ENCODE data around the gene TRIM67. TPM values are rescaled to one million over a fixed set of nuclear protein-coding genes. Genes with fewer than 3 reads are reported as not detected.

The TRIM67 gene
- total RNA-seq, 1 experiment from 2014 or later = not detected

GRCh38 chr1:231184891-231185290, 23.0 kb downstream of the TRIM67 start:
- no peak overlapping the region for H3K27ac ChIP-seq
- no peaks in the 10 kb centered on the region for H4K20me1 ChIP-seq (ENCODE audit: insufficient read depth)
- ChIA-PET POLR2A (ENCODE audit: unreplicated experiment) (no interaction called here), CTCF (no interaction called here)
- no peaks in the 10 kb centered on the region for H3F3A ChIP-seq (ENCODE audit: insufficient read depth, low read depth)
- TF ChIP-seq CTCF (conservative IDR thresholded peaks at IDR 0.05) (no peak), EZH2 (IDR thresholded peaks at IDR 0.05; ENCODE audit: low read depth) (no peak)
- no peaks in the 10 kb centered on the region for H3K36me3 ChIP-seq (ENCODE audit: low read depth)
- no peaks in the 10 kb centered on the region for H3K9me3 ChIP-seq (ENCODE audit: insufficient read depth, low read depth)
- no peak for DNase-seq
- H3K4me2 ChIP-seq = no peak overlapping the region
- no peak overlapping the region for H2AFZ ChIP-seq
- peaks cover 100% of the 10 kb centered on the region for H3K27me3 ChIP-seq (ENCODE audit: insufficient read depth, low read depth)
- no peaks in the 10 kb centered on the region for H3K4me1 ChIP-seq (replicated peaks; ENCODE audit: insufficient read depth)
- H3K79me2 ChIP-seq (ENCODE audit: low read depth) = no peaks in the 10 kb centered on the region
- H3K4me3 ChIP-seq = no peak overlapping the region
- no peaks in the 10 kb centered on the region for H3K9me2 ChIP-seq (ENCODE audit: insufficient read depth)
- intact Hi-C loops (cut with micrococcal nuclease; ENCODE audit: unreplicated experiment) = no loop called here
- BruUV-seq (replicated peaks) = no TSS peak

GRCh38 chr1:231185391-231185790, 23.5 kb downstream of the TRIM67 start:
- H3K27ac ChIP-seq = no peak overlapping the region
- no peaks in the 10 kb centered on the region for H3K79me2 ChIP-seq (ENCODE audit: low read depth)
- H4K20me1 ChIP-seq (ENCODE audit: insufficient read depth) = no peaks in the 10 kb centered on the region
- ChIA-PET CTCF (no interaction called here), POLR2A (ENCODE audit: unreplicated experiment) (no interaction called here)
- H3K36me3 ChIP-seq (ENCODE audit: low read depth) = no peaks in the 10 kb centered on the region
- no peaks in the 10 kb centered on the region for H3K9me2 ChIP-seq (ENCODE audit: insufficient read depth)
- no peaks in the 10 kb centered on the region for H3K4me1 ChIP-seq (replicated peaks; ENCODE audit: insufficient read depth)
- H3K27me3 ChIP-seq (ENCODE audit: insufficient read depth, low read depth) = peaks cover 100% of the 10 kb centered on the region
- H3K4me3 ChIP-seq = no peak overlapping the region
- no peaks in the 10 kb centered on the region for H3F3A ChIP-seq (ENCODE audit: insufficient read depth, low read depth)
- BruUV-seq (replicated peaks) = no TSS peak
- no peak overlapping the region for H2AFZ ChIP-seq
- TF ChIP-seq EZH2 (IDR thresholded peaks at IDR 0.05; ENCODE audit: low read depth) (no peak), CTCF (conservative IDR thresholded peaks at IDR 0.05) (no peak)
- no peaks in the 10 kb centered on the region for H3K9me3 ChIP-seq (ENCODE audit: insufficient read depth, low read depth)
- DNase-seq = no peak
- intact Hi-C loops (cut with micrococcal nuclease; ENCODE audit: unreplicated experiment) = no loop called here
- no peak overlapping the region for H3K4me2 ChIP-seq

GRCh38 chr1:231186356-231187115, 24.7 kb downstream of the TRIM67 start:
- no peaks in the 10 kb centered on the region for H3F3A ChIP-seq (ENCODE audit: insufficient read depth, low read depth)
- H3K9me2 ChIP-seq (ENCODE audit: insufficient read depth) = no peaks in the 10 kb centered on the region
- H3K27me3 ChIP-seq (ENCODE audit: insufficient read depth, low read depth) = peaks cover 100% of the 10 kb centered on the region
- H3K4me1 ChIP-seq (replicated peaks; ENCODE audit: insufficient read depth) = no peaks in the 10 kb centered on the region
- no peaks in the 10 kb centered on the region for H4K20me1 ChIP-seq (ENCODE audit: insufficient read depth)
- no peaks in the 10 kb centered on the region for H3K79me2 ChIP-seq (ENCODE audit: low read depth)
- no peaks in the 10 kb centered on the region for H3K9me3 ChIP-seq (ENCODE audit: insufficient read depth, low read depth)
- intact Hi-C loops (cut with micrococcal nuclease; ENCODE audit: unreplicated experiment) = no loop called here
- TF ChIP-seq CTCF (conservative IDR thresholded peaks at IDR 0.05) = no peak
- TF ChIP-seq EZH2 (IDR thresholded peaks at IDR 0.05; ENCODE audit: low read depth) = no peak
- BruUV-seq (replicated peaks) = no TSS peak
- DNase-seq = no peak
- no peak overlapping the region for H2AFZ ChIP-seq
- H3K4me2 ChIP-seq = no peak overlapping the region
- POLR2A ChIA-PET (ENCODE audit: unreplicated experiment) = no interaction called here
- H3K4me3 ChIP-seq = no peak overlapping the region
- no peak overlapping the region for H3K27ac ChIP-seq
- no peaks in the 10 kb centered on the region for H3K36me3 ChIP-seq (ENCODE audit: low read depth)
- CTCF ChIA-PET = no interaction called here
